Muscle layer of duodenum (tissue), 2 donors: Measurements from ENCODE around the gene RSBN1.
"Not testable (repeated sequence)": the region's sequence is repeated elsewhere in the genome, so short reads cannot be mapped to it uniquely, and the experiment has no call there.

Experiments
- H3K27ac ChIP-seq: one replicate; pipeline ENCODE4 v1.7.0; 2013; ENCODE audit warnings: mild to moderate bottlenecking, low read length
- H3K27me3 ChIP-seq: one replicate; pipeline ENCODE4 v1.7.0; 2013; ENCODE audit warnings: low read depth, mild to moderate bottlenecking, control low read depth, low read length
- H3K36me3 ChIP-seq, 2 donors: one replicate each; pipeline ENCODE4 v1.7.0; 2013; ENCODE audit warnings: low read length in 2 of 2, control low read depth in 1 of 2, mild to moderate bottlenecking in 1 of 2; ENCODE audit not compliant: insufficient read depth in 2 of 2, control insufficient read depth in 1 of 2
- H3K4me1 ChIP-seq, 2 donors: one replicate each; pipeline ENCODE4 v1.7.0; 2013; ENCODE audit warnings: low read length in 2 of 2, mild to moderate bottlenecking in 2 of 2, control low read depth in 1 of 2, moderate library complexity in 1 of 2; ENCODE audit not compliant: insufficient read depth in 2 of 2, control insufficient read depth in 1 of 2
- H3K4me3 ChIP-seq, 2 donors: one replicate each; pipeline ENCODE4 v1.7.0; 2013; ENCODE audit warnings: low read length in 2 of 2, low read depth in 1 of 2, mild to moderate bottlenecking in 1 of 2
- H3K9me3 ChIP-seq, 2 donors: one replicate each; pipeline ENCODE4 v1.7.0; 2013; ENCODE audit warnings: low read length in 2 of 2, control low read depth in 1 of 2, mild to moderate bottlenecking in 1 of 2; ENCODE audit not compliant: control insufficient read depth in 1 of 2
- donor health status: healthy.

The RSBN1 gene

GRCh38 chr1:113758631-113759332, 53.5 kb downstream of the RSBN1 start:
- H3K4me1 ChIP-seq, result peaks cover 3 to 18% of the 10 kb centered on the region in 2 donors
- H3K9me3 ChIP-seq, result no peaks in the 10 kb centered on the region
- peaks cover 0 to 10% of the 10 kb centered on the region in 2 donors for H3K36me3 ChIP-seq
- peak overlapping the region; percentile 100 for H3K27ac ChIP-seq
- H3K4me3 ChIP-seq, result peak overlapping the region; percentile 97 to 99
- no peaks in the 10 kb centered on the region for H3K27me3 ChIP-seq

- H3K4me1 ChIP-seq, result peaks cover 3 to 18% of the 10 kb centered on the region in 2 donors
- no peaks in the 10 kb centered on the region for H3K27me3 ChIP-seq
- no peak overlapping the region for H3K4me3 ChIP-seq
- no peak overlapping the region for H3K27ac ChIP-seq
- H3K36me3 ChIP-seq, result peaks cover 0 to 10% of the 10 kb centered on the region in 2 donors
- no peaks in the 10 kb centered on the region for H3K9me3 ChIP-seq
Measured at GRCh38 chr1:113756461-113756860, 55.8 kb downstream of the RSBN1 start.

- not testable (repeated sequence) for H3K36me3 ChIP-seq, H3K4me3 ChIP-seq, H3K9me3 ChIP-seq, H3K27me3 ChIP-seq, H3K27ac ChIP-seq
- peaks cover 3 to 11% of the 10 kb centered on the region in 2 donors for H3K4me1 ChIP-seq
Measured at GRCh38 chr1:113753333-113753732, 58.9 kb downstream of the RSBN1 start.

GRCh38 chr1:113751516-113751915, 60.8 kb downstream of the RSBN1 start:
- no peak overlapping the region for H3K27ac ChIP-seq
- no peak overlapping the region for H3K4me3 ChIP-seq
- peaks cover 0 to 7% of the 10 kb centered on the region in 2 donors for H3K36me3 ChIP-seq
- peaks cover 0 to 2% of the 10 kb centered on the region in 2 donors for H3K4me1 ChIP-seq
- H3K9me3 ChIP-seq, result no peaks in the 10 kb centered on the region
- H3K27me3 ChIP-seq, result no peaks in the 10 kb centered on the region

- Histone ChIP-seq H3K9me3 (no peaks in the 10 kb centered on the region), H3K4me3 (no peak overlapping the region), H3K36me3 (peaks cover 3 to 7% of the 10 kb centered on the region in 2 donors), H3K4me1 (no peaks in the 10 kb centered on the region), H3K27ac (no peak overlapping the region), H3K27me3 (no peaks in the 10 kb centered on the region)
Measured at GRCh38 chr1:113751114-113751513, 61.2 kb downstream of the RSBN1 start.

GRCh38 chr1:113749402-113749801, 62.9 kb downstream of the RSBN1 start:
- H3K4me3 ChIP-seq, result no peak overlapping the region
- no peaks in the 10 kb centered on the region for H3K9me3 ChIP-seq
- H3K27ac ChIP-seq, result no peak overlapping the region
- peaks cover 5 to 7% of the 10 kb centered on the region in 2 donors for H3K36me3 ChIP-seq
- H3K27me3 ChIP-seq, result no peaks in the 10 kb centered on the region
- no peaks in the 10 kb centered on the region for H3K4me1 ChIP-seq

- peaks cover 5 to 7% of the 10 kb centered on the region in 2 donors for H3K36me3 ChIP-seq
- no peaks in the 10 kb centered on the region for H3K9me3 ChIP-seq
- H3K27me3 ChIP-seq, result no peaks in the 10 kb centered on the region
- H3K4me3 ChIP-seq, result no peak overlapping the region
- no peak overlapping the region for H3K27ac ChIP-seq
- H3K4me1 ChIP-seq, result no peaks in the 10 kb centered on the region
Measured at GRCh38 chr1:113747376-113747775, 64.9 kb downstream of the RSBN1 start.

- H3K4me1 ChIP-seq, result no peaks in the 10 kb centered on the region
- no peaks in the 10 kb centered on the region for H3K27me3 ChIP-seq
- no peak overlapping the region for H3K27ac ChIP-seq
- no peak overlapping the region for H3K4me3 ChIP-seq
- H3K9me3 ChIP-seq, result no peaks in the 10 kb centered on the region
- peaks cover 5 to 7% of the 10 kb centered on the region in 2 donors for H3K36me3 ChIP-seq
Measured at GRCh38 chr1:113745425-113745824, 66.9 kb downstream of the RSBN1 start.

GRCh38 chr1:113744114-113744513, 68.2 kb downstream of the RSBN1 start:
- Histone ChIP-seq H3K4me1 (no peaks in the 10 kb centered on the region), H3K36me3 (peaks cover 4 to 5% of the 10 kb centered on the region in 2 donors), H3K9me3 (no peaks in the 10 kb centered on the region), H3K27me3 (no peaks in the 10 kb centered on the region), H3K4me3 (no peak overlapping the region), H3K27ac (no peak overlapping the region)

GRCh38 chr1:113742515-113742914, 69.8 kb downstream of the RSBN1 start:
- Histone ChIP-seq H3K27ac (no peak overlapping the region), H3K4me3 (no peak overlapping the region), H3K36me3 (peaks cover 0 to 8% of the 10 kb centered on the region in 2 donors), H3K9me3 (no peaks in the 10 kb centered on the region), H3K4me1 (no peaks in the 10 kb centered on the region), H3K27me3 (no peaks in the 10 kb centered on the region)

- no peak overlapping the region for H3K4me3 ChIP-seq
- H3K9me3 ChIP-seq, result no peaks in the 10 kb centered on the region
- H3K27me3 ChIP-seq, result no peaks in the 10 kb centered on the region
- peaks cover 5 to 18% of the 10 kb centered on the region in 2 donors for H3K36me3 ChIP-seq
- no peak overlapping the region for H3K27ac ChIP-seq
- no peaks in the 10 kb centered on the region for H3K4me1 ChIP-seq
Measured at GRCh38 chr1:113734357-113735055, 77.8 kb downstream of the RSBN1 start.
